GM12864 (cell line): ENCODE results near the gene UBTF.

Experiments
- DNase-seq: peaks from one replicate; pipeline ENCODE4 v3.0.0-alpha.2; 2011; ENCODE audit warnings: low read depth
- H3K4me3 ChIP-seq: 2 replicates; pipeline ENCODE4 v1.5.1; 2011; ENCODE audit warnings: mild to moderate bottlenecking, low read depth, low read length, control low read depth
- CTCF ChIP-seq: IDR thresholded peaks from 2 replicates; pipeline ENCODE4 v1.5.1; 2011; ENCODE audit warnings: low read depth, mild to moderate bottlenecking, moderate library complexity, low read length, control low read depth, inconsistent platforms; ENCODE audit errors: missing control alignments

The UBTF gene

GRCh38 chr17:44190481-44190880 lies 29.0 kb downstream of the UBTF start:
- TF ChIP-seq CTCF: no peak
- no peak overlapping the region for H3K4me3 ChIP-seq
- DNase-seq: no peak

GRCh38 chr17:44188576-44189403 lies 30.7 kb downstream of the UBTF start:
- TF ChIP-seq CTCF: no peak
- no peak for DNase-seq
- H3K4me3 ChIP-seq: no peak overlapping the region

- H3K4me3 ChIP-seq: peak overlapping the region; percentile 95
- no peak for DNase-seq
- no peak for TF ChIP-seq CTCF
Observed at GRCh38 chr17:44187131-44187899, 32.2 kb downstream of the UBTF start.

- peak within 1 kb of the TSS; percentile 95 for H3K4me3 ChIP-seq
- TF ChIP-seq CTCF: no peak
- DNase-seq: peak; percentile 98
Observed at GRCh38 chr17:44186307-44187130, 33.0 kb downstream of the UBTF start, which contains the start of gene TMUB2. TMUB2 (plus strand) TSS chr17:44186972; CDS start chr17:44187709, 737 bp downstream.

- no peak for DNase-seq
- H3K4me3 ChIP-seq: no peak overlapping the region
- no peak for TF ChIP-seq CTCF
Observed at GRCh38 chr17:44184212-44184810, 35.2 kb downstream of the UBTF start.

GRCh38 chr17:44183024-44183423 lies 36.5 kb downstream of the UBTF start:
- DNase-seq: no peak
- H3K4me3 ChIP-seq: no peak overlapping the region
- TF ChIP-seq CTCF: no peak
